ENCODE data around the gene GLDC.
"Not testable (repeated sequence)": the region's sequence is repeated elsewhere in the genome, so short reads cannot be mapped to it uniquely, and the experiment has no call there.

The GLDC gene

DNA sequence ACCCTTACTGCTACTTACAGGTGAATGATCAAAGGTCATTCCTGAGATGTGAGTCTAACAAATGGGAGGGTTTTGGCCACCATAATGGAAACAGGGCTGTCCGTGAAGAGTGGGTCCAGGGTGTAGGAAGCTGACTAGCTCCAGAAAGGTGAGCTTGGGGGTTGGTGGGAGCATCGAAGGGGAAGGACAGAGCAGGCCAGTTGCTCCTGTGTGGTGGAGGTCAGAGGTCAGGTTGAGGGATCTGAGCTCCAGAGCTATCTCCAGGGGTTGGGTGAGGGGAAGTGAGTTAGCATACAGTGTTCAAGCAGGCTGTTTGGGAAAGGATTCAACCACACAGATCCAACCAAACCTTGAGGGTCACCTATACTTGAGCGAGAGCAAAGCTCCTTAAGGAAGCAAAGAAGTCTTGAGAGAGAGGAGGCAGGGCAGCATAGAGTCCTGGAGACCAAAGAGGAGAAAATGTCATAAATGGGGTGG, 18.7 kb upstream of the GLDC start:
- no peak for DNase-seq (ENCODE audit: low read depth)

DNA sequence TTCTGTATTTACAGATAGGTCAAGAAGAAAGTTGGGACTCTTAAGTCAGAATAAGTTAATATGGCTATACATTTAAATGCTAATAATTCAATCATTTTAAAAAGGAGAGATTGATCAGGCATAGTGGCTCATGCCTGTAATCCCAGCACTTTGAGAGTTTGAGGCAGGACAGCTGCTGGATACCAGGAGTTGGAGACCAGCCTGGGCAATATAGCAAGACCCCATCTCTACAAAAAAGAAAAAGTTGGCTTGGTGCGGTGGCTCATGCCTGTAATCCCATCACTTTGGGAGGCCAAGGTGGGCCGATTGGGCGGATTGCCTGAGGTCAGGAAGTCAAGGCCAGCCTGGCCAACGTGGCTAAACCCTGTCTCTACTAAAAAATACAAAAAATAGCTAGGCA, 15.0 kb upstream of the GLDC start:
- DNase-seq (ENCODE audit: low read depth): no peak

DNA sequence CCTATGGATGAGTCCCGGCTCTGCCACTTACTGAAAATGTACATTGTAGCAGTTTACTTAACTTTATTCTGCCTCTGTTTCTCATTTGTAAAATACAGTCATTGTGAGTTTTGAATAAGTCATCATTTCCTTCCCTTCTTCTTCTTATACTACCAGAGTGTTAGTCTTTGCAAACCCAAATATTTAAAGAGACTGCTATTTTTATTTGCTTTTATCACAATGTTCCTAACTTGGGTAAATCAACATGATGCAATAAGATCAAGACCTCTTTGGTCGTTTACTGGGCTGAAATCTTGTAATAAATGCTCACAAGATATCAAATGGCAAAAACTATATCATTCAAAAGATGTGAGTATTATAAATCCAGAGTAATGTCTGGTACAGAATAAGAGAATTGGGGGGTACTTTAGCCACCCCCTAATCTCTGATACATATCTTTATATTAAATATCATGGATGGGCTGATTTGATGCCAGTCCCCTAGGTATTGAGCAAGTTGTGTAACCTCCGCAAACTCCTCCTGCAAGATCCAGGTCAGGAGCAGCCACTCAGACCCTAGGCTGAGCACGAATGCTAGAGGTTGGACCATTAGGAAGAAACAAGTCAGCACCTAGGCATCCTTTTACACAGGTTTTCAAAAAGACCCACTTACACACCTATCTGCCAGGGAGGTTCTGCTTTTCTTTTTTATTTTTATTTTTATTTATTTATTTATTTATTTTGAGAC, 13.3 kb upstream of the GLDC start:
- DNase-seq (ENCODE audit: low read depth): no peak

DNA sequence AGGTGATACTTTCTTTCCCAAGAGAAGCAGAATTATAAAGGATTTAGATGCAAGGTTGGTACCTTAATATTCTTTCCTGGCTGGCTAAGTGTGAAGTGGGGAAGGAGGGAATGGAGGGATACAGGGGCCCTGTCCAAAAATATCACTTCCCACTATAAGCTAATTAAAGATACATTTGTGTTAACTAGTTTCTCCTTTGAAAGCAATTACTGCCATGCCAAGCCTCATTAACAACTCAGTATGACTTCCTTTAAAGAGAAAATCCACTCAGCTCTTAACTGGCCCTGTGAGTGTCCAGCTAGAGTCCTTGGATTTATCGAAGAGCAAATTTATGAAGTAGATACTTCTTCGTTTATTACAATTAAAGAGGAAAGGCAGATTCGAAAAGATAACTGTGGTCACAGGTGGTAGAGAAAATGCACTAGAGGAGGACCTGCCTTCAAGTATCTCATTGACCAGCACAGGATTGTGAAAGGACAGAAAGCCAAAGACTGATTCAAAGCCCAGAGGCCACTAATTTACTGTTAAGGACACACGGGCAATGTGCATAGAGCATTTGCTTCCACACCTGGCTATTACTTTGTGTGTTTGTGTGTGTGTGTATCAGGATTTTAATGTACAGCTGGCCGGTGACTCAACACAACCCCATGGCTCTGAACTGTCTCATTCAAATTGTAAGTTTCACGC, 11.2 kb upstream of the GLDC start:
- no peak for DNase-seq (ENCODE audit: low read depth)

DNA sequence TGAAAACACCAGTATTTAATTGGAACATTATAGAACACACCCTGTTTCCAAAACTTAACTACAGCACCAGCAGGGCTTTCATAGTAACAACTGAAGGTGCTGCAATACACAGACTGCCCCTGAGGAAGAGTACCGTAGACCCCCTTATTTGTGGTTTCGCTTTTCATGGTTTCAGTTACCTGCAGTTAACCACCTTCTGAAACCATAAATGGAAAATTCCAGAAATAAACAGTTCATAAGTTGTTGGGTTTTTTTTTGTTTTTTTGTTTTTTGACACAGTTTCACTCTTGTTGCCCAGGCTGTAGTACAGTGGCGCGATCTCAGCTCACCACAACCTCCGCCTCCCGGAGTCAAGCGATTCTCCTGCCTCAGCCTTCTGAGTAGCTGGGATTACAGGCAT, 9.5 kb upstream of the GLDC start:
- DNase-seq (ENCODE audit: low read depth): no peak

DNA sequence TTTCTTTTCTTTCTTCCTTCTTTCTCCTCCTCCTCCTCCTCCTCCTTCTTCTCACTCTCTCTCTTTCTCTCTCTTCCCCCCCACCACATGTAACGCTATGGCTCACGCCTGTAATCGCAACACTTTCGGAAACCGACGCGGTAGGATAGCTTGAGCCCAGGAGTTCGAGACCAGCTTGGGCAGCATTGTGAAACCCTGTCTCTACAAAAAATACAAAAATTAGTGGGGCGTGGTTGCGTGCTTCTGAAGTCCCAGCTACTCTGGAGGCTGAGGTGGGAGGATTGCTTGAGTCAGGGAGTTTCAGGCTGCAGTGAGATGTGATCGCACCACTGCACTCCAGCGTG, 736 bp upstream of the GLDC start:
- DNase-seq (ENCODE audit: low read depth): no peak

DNA sequence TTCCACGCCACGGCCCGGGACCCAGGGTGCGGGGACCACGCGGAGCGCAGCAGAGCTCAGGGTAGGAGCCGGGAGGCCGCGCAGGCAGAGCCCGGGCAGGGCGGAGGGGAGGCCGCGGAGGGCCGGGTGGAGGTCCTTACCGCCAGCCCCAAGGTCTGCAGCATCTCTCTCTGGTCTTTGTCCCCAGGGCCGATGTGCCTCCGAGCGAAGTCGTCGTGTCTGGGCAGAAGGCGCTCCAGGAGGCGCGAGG, 499 bp downstream of the GLDC start:
- DNase-seq (ENCODE audit: low read depth): not testable (repeated sequence)

DNA sequence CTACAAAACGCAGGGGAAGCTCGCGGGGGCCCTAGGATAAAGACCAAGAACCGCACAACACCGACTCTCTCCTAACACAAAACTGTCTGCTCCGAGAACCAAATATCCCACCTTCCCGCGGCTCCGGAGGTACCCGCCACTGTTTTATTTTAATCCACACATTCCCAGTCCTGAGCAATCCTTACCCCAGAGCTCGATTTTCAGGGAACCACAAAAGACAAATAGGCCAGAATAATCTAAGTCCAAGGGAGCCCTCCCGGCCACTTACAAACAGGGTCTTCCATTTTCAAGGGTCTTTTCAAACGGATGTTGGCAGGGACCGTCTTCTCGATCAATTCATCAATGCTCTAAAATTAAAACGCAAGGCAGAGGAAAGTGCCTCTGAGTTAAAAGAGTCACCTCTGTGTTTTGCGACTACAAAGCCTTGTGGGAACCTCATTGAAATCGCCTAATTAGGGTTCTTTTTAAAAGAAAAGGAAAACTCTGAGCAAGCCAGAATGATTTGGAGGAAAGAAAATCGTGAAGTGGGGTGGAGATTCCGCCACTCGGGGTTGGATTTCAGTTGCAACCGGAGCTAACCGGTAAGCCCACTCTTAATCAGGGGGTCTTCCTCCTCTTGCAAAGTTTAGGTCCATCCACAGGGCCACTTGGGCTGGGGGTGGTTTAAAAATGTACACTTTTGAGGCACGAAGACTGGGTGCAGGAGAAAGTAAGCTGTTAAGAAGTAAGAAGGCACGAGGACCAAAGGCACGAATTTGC, 1.0 kb downstream of the GLDC start:
- no peak for DNase-seq (ENCODE audit: low read depth)

DNA sequence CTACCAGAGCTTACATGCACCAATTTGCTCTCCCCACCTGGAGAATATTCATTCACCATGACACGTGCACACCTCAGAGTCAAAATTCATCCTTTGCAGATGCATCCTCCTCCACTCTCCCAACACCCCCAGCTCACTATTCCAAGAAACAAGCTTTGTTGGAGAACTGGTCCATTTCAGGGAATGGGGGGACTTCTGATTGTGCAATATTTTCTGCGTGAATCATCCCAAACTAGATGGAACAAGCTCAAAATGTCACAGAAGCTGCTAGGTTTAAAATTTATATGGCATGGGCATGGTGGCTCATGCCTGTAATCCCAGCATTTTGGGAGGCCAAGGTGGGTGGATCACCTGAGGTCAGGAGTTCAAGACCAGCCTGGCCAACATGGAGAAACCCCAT, 3.6 kb downstream of the GLDC start:
- DNase-seq (ENCODE audit: low read depth): no peak

DNA sequence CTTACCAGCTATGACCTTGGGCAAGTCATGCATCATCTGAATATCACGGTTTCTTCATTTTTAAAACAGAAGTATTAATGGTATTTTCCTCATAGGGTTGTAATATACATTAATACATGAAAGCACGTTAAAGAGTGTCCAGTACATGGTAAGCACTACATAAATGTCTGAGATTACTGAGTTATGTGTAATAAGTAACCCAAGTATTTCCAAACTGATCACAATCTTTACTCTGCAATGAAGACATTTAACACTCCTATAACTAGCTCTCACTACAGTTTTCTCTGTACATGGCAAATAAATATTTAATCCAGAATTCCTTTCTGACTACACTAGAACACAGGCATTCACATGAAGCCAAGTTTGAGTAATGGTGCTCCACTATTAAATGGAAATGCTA, 4.0 kb downstream of the GLDC start:
- DNase-seq (ENCODE audit: low read depth): no peak

DNA sequence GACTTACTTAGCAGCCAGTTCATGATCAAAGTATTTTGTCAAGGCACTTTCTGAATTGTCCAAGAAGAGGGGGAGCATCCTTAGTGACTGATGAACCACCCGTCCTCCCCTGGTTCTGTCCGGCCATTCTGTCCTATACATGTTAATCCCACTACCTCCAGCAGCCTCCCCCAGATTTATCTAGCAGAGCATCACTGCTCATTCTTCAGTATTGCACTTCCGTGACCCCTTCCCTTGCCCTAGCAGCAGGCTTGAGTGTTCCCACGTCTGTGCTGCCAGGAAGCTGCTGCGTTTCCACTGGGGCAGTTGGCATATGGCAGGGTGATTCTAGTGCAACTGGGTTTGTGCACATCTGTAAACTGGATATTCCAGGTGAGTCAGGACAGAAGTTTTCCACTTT, 4.5 kb downstream of the GLDC start:
- DNase-seq (ENCODE audit: low read depth): no peak

DNA sequence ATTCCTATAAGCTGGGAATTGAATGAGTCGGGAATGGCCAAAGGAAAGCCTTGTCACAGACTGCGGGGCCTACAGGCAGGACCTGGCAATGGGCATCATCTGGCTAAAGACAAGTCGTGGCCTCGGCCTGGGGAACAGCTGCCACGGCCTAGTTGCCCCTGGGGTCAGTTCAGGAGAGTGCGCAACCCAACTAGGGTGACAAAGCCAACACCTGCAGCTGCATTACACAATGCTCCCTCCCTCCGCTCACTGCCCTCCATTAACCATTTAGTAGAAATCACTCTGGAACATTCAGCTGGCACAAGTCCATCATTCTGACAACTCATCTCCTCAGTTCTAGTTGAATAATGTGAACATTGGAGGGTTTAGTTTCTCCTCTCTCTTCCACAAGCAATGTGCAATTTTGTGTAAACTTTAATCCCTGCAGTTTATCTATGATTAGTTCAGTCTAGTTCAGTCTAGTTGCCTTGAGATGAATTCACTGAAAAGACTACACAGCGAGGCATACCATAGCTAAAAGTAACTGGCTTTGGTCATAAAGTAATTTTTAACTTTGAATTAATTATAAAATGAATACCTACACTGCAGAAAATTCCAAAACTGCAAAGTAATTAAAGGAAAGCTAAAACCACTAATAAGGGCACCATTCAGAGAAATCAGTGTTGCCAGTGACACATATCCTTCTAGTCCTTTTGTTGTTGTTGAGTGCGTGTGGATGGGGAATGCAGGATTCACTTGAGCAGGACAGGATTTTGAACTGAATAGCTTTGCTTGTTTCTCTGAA, 5.1 kb downstream of the GLDC start:
- DNase-seq (ENCODE audit: low read depth): no peak

DNA sequence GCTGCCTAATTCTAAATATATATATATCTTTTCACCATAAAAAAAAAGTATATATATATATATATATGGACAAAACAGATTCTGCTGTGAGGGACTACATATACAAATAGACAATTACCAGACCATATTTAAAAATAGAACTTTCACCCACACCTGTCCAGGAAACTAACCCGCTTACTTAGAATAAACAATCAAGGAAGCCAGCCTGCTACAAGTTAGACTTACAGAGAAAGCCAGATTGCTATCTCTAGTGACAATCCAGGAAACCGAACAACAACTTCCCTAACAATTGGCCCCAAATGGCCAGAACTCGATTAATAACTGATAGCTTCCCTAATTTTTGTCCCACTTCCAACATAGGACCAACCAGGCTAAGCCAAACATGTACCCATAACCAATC, 5.9 kb downstream of the GLDC start:
- DNase-seq (ENCODE audit: low read depth): no peak

DNA sequence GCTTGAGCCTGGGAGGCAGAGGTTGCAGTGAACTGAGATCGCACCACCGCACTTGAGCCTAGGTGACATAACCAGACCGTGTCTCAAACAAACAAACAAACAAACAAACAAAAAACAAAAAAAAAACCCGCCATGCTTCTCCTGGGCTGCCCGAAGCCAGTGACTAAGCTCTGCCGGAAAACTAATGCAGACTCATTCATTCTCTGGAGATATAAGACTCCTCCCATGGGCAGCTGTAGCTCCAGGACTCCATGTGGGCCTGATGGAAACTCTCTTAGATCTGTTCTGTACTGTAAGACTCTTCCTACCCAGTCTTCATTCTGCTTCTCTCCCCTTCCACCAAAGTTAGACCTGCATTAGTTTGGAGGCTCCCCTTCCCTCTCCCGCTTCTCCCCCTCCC, 11.1 kb downstream of the GLDC start:
- DNase-seq (ENCODE audit: low read depth): no peak

DNA sequence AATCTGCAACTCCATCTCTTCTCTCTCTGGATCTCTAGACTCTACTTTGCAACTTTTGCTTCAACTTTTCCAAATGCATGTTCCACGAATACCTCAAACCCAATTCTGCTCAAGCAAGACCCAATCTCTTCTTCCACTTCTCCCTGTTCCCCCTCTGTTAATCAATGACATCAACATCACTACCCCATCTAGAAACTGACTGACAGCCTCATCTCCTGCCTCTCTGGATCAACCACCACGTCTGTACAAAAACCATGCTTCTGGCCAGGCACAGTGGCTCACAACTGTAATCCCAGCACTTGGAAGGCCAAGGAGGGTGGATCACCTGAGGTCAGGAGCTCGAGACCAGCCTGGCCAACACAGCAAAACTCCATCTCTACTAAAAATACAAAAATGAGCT, 12.2 kb downstream of the GLDC start:
- no peak for DNase-seq (ENCODE audit: low read depth)

DNA sequence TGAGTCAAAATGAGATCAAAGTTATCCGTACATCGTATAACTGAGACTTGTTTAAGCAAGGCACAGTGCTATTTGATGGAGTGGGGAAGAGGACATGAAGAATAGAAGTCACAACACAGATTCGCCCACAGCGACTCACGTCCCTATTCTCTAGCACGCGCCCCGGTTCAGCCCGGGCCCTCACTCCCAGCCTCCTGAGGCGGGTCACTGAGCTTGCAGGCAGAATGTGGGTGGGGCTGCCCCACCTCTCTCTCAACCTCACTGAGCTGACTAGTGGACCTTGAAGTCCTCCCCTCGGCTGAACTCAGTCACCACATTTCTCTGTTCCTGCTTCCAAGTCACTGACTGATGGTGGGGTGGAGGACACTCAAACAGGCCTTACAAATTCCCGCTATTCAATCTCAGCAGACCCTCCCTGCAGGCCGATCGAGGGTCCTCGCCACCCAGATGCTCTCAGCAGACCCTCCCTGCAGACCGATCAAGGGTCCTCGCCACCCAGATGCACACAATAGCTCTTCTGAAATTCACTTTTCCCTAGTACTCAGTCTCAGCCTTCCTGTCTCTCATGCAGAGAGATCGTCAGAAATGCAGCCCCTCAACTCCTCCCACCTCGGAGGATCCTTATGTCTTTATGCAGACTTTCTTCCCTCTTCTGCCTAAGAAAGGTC, 12.9 kb downstream of the GLDC start:
- no peak for DNase-seq (ENCODE audit: low read depth)

DNA sequence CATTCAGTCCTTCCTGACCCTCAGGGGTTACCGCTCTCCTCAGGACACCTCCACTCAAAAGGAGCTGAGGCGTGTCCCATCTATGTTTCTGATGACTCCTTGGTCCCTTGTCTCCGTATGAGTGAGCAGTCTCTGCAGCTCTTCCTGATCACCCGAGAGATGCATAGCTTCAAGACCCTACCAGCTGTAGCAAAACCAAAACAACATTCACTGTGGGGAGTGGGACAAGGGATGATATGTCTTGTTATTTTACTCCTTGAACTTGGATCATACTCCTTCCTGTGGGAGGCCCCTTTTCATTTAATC, 14.4 kb downstream of the GLDC start:
- no peak for DNase-seq (ENCODE audit: low read depth)

DNA sequence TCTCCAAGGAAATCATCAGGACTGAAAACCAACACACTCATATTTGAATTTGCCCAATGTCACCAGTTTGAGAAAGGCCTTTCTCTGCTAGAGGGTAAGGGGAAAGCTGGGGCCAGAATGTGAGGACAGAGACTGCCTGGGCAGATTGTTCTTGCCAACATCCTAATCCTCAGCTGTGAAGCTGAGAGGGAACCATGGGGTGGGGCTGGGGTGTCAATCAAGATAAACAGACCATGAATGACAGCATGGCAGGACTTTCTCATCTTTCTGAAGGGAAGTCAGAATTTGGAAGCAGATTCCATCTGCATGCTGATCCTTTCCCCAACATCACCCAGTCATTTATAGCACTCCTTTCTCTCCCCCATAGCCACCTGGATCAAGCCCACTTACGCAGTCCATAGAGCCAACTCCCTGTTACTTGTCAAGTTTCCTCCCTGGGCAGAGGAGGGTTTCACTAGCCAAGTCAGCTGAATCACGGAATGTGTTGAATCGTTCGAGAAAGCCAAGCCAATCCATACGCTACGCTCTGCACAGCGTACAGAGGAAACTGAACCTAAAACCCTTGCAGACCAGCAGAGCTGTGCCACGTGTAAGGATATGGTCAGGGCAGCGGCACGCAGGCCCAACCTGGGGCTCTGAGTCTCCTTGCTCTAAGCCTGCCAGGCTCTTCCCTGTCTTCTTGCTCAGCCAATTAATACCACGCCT, 14.9 kb downstream of the GLDC start:
- no peak for DNase-seq (ENCODE audit: low read depth)

DNA sequence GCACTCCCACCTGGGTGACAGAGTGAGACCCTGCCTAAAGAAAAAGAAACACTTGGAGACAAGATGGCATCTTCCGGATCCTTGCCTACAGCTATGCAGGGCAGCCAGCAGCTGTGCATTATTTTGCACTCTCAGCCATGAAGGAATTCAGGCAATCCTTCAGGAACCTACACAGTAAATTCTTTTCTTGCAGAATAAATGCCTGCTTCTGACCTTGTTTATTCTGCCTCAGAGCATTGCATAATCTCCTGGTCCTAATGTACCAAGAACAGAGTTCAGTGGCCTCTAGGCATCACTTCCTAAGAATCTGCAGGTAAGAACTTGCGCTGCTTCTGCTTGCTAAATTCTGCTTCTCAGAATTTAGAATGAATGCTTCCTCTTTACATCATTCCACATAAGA, 16.8 kb downstream of the GLDC start:
- DNase-seq (ENCODE audit: low read depth): no peak

DNA sequence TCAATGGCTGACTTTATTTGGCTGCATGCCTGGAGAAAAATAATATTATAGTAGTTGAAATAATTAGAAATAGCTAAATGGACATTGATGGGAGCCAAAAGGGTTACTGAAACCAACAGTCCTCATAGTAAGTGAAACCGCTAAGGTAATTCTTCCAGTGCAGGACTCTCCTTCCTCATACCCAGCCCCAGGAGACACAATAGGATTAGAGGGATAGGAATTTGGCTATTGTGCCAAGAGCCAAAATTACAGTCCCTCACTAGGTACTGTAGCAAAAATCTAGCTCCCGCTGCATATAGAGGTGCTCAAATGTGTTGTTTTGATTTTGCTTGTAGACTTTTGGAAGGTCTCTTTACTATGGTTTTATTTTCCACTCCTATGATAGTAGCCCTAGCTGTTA, 20.2 kb downstream of the GLDC start:
- DNase-seq (ENCODE audit: low read depth): no peak

DNA sequence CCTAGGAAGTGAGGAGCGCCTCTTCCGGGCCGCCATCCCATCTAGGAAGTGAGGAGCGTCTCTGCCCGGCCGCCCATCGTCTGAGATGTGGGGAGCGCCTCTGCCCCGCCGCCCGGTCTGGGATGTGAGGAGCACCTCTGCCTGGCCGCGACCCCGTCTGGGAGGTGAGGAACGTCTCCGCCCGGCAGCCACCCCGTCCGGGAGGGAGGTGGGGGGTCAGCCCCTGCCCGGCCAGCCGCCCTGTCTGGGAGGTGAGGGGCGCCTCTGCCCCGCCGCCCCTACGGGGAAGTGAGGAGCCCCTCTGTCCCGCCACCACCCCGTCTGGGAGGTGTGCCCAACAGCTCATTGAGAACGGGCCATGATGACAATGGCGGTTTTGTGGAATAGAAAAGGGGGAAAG, 22.7 kb downstream of the GLDC start:
- DNase-seq (ENCODE audit: low read depth): not testable (repeated sequence)

DNA sequence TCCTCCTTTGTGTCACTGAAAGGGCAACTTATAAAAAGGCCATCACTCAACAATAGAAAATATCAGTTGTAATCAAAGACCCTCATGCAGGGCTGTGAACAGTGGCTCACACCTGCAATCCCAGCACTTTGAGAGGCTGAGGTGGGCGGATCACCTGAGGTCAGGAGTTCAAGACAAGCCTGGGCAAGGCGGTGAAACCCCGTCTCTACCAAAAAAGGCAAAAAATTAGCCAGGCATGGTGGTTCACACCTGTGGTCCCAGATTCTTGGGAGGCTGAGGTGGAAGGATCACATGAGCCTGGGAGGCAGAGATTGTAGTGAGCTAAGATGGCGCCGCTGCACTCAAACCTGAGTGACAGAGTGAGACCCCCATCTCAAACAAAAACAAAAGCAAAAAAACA, 24.7 kb downstream of the GLDC start:
- DNase-seq (ENCODE audit: low read depth): no peak
